Coronary artery (tissue), 2 donors: Measurements from ENCODE around the gene CHD9.
A peak's percentile ranks its signal among the peaks of the same experiment; 100 is the strongest.

Source experiments
- DNase-seq: peaks from one replicate; pipeline ENCODE4 v3.0.0-alpha.2; 2017; ENCODE audit warnings: low spot score
- H3K27ac ChIP-seq, 2 donors: fragments of 200-600 bp; sonication (generic); one replicate each; pipeline ENCODE4 v1.5.1; 2016 to 2019
- H3K4me3 ChIP-seq: fragments of 200-600 bp; sonication (generic); 2 replicates; pipeline ENCODE4 v1.5.1; 2016; ENCODE audit warnings: mild to moderate bottlenecking, moderate library complexity
- TF ChIP-seq, protein P1 (sequence below): fragments of 200-600 bp; sonication (generic); IDR thresholded peaks from one replicate; pipeline ENCODE4 v1.5.1; 2019; ENCODE audit warnings: antibody characterized with exemption

CHD9 gene

DNA sequence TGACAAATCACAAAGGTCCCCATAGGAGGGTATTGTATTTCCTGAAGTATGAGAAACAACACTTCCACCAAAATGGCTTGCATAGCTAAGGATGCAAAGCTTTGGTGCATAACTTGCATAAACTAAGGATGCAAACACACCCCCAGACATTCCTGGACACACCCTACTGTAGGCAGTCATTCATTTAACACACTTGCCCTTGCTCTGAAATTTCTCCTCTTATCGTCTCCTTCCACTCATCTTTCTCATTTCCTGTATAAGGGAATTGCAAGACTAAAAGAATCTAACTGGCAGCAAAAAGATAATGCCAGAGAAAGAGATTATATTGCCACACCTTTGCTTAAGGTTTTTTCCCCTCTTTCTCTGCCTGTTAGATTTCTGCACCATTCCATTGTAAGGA is 28.3 kb downstream of the CHD9 start:
- no peak overlapping the region for H3K27ac ChIP-seq
- TF ChIP-seq, protein P1, sequence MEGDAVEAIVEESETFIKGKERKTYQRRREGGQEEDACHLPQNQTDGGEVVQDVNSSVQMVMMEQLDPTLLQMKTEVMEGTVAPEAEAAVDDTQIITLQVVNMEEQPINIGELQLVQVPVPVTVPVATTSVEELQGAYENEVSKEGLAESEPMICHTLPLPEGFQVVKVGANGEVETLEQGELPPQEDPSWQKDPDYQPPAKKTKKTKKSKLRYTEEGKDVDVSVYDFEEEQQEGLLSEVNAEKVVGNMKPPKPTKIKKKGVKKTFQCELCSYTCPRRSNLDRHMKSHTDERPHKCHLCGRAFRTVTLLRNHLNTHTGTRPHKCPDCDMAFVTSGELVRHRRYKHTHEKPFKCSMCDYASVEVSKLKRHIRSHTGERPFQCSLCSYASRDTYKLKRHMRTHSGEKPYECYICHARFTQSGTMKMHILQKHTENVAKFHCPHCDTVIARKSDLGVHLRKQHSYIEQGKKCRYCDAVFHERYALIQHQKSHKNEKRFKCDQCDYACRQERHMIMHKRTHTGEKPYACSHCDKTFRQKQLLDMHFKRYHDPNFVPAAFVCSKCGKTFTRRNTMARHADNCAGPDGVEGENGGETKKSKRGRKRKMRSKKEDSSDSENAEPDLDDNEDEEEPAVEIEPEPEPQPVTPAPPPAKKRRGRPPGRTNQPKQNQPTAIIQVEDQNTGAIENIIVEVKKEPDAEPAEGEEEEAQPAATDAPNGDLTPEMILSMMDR: no peak
- H3K4me3 ChIP-seq: no peak overlapping the region
- no peak for DNase-seq

DNA sequence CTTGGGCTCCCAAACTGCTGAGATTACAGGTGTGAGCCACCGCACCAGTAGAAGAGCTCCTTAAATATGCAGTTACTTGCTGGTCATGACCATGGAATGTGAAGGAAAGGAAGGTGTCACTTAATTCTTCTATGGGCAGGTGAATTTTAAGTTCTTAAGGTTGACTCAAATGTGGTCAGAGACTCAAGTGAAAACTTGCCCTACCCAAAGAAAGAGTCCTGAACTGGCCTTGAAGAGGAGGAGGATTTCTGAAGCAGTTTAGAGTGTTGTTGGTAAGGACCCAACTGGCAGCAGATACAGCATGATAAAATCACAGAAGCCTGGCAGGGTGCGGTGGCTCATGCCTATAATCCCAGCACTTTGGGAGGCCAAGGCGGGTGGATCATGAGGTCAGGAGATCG is 29.4 kb downstream of the CHD9 start:
- Histone ChIP-seq H3K4me3 (no peak overlapping the region), H3K27ac (peak overlapping the region in 1 of 2 donors; percentile 79)
- TF ChIP-seq, protein P1: no peak
- no peak for DNase-seq

DNA sequence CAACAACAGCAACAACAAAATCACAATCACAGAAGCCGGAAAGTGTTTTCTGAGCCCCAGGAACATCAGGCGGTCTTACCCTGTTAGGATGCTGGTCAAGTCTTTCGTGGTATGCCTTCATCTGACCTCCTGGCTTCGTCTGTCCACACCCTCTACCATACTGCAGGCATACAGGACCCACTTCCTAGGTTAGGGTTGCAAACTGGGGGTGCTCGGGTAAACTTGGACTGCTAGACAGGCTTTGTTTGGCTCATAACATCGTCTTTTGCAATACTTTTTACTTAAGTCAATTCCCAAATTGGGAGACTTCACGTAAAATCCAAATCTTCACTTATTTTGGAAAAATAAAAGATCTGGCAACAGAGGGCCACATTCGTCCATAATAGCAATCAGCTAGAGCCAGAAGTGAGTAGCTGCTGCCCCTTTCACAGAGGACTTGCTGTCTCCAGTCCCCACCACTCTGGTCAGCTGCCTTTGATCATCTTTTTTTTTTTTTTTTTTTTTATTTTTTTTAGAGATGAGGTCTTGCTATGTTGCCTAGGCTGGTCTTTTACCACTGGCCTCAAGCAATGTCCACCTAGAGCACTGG is 30.0 kb downstream of the CHD9 start:
- no peak overlapping the region for H3K4me3 ChIP-seq
- DNase-seq: no peak
- TF ChIP-seq, protein P1: no peak
- peak overlapping the region; percentile 27 to 79 for H3K27ac ChIP-seq

DNA sequence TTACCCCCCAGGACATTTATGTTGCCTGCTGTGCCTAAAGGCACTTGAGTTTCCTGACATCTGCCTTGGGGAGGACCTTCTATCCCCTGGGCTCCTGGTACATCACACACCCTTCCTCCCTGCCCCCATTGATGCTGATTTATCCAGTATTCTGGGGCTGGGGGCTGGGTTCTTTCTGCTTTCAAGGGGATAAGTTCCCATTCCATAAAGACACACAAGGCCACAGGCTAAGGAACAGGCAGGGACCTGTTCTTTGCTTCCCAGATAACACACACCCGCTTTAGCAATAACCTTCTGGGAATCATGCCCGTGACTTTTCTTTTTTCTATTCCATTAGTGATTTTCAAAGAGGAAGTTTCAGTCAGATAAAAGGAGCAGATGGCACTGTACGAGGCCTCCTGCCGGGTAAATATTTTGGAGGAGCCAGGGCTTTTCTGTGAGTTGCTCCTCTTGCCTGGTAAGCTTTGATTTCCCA is 30.6 kb downstream of the CHD9 start:
- TF ChIP-seq, protein P1: no peak
- DNase-seq: no peak
- H3K4me3 ChIP-seq: no peak overlapping the region
- peak overlapping the region; percentile 27 to 79 for H3K27ac ChIP-seq

DNA sequence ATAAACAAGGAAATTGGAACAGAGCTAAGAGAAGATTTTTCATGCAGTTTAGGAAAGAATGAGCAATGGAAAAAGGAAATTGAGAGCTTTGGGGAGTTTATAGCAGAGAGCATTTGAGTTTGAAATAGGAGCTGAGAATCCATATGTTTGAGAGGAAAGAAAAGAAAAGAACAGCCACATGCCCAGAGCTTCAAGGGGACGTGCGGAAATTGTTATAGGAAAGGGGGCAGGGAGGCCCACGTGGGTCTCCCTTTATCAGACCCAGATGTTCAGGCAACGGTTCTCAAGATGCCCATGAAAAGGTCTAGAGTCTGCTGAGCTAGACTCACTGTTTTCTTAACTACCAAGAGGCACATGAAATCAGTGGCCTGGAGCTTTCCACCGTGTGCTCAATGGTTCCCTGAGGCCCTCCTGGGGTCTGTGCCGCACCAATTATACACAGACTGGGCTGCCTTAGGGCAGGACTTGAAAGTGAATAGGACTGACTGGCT is 31.2 kb downstream of the CHD9 start:
- DNase-seq: no peak
- peak overlapping the region; percentile 27 to 79 for H3K27ac ChIP-seq
- TF ChIP-seq, protein P1: no peak

DNA sequence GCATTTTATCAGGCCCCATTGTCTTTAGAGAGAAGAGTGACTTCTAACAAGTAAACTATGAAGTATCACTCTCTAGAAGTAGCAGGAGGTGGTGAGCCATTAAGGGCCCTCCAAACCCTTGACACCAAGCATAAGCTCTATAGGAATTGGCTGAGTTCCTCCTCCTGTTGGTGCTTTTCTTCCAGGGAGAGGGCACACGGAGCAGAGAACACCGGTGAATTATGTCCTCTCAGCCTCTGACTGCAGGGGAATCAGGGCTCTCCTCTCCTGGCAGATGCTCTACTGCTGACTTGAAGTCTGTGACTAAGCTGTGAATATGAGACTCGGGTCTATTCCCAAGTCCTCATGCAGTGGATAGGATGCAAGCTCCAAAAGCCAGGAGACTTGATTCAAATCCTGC is 32.3 kb downstream of the CHD9 start:
- H3K27ac ChIP-seq: peak overlapping the region in 1 of 2 donors; percentile 51
- H3K4me3 ChIP-seq: no peak overlapping the region
- TF ChIP-seq, protein P1: no peak
- DNase-seq: no peak

More for the DNA sequence above, 31.2 kb downstream of the CHD9 start:
- H3K4me3 ChIP-seq: no peak overlapping the region
